Lower lobe of right lung (tissue), 2 donors: ENCODE measurements around the gene SERP2. TPM values are rescaled to one million over a fixed set of nuclear protein-coding genes. Genes with fewer than 3 reads are reported as not detected.

Experiments
- ATAC-seq, 2 donors: fragments of 200-7000 bp; cut with Tn5 transposase; one replicate each; pipeline ENCODE4 v1.9.1; 2020 to 2022; ENCODE audit warnings: mild to moderate bottlenecking in 2 of 2, moderate library complexity in 2 of 2
- DNase-seq: peaks from one replicate; pipeline ENCODE4 v3.0.0-alpha.2; 2020
- H3K27ac ChIP-seq: fragments of 200-600 bp; one replicate; pipeline ENCODE4 v1.8.0; 2022
- H3K27me3 ChIP-seq: fragments of 200-600 bp; one replicate; pipeline ENCODE4 v1.8.0; 2022; ENCODE audit warnings: low read depth
- H3K36me3 ChIP-seq: fragments of 200-600 bp; one replicate; pipeline ENCODE4 v1.8.0; 2022; ENCODE audit warnings: mild to moderate bottlenecking
- H3K4me1 ChIP-seq: fragments of 200-600 bp; one replicate; pipeline ENCODE4 v1.8.0; 2022
- H3K4me3 ChIP-seq: fragments of 200-600 bp; one replicate; pipeline ENCODE4 v1.8.0; 2022; ENCODE audit warnings: mild to moderate bottlenecking
- H3K9me3 ChIP-seq: fragments of 200-600 bp; one replicate; pipeline ENCODE4 v1.8.0; 2022
- CTCF ChIP-seq: fragments of 200-600 bp; IDR thresholded peaks from one replicate; pipeline ENCODE4 v1.8.0; 2022; ENCODE audit warnings: antibody characterized with exemption, mild to moderate bottlenecking
- intact Hi-C: fragments of 100-400 bp; cut with DNase I; formaldehyde crosslinking; loops from one replicate; pipeline ENCODE4 v1.11.0; 2022
- total RNA-seq: library from RNA; stranded (reverse); fragmentation: NEBNext Ultra II Directional; extraction: Animal tissue kit (Norgen Biotek cat#: 25700); gene quantifications from one replicate; pipeline ENCODE4 v1.2.1, GENCODE V29; 2021
- donor health status: DM: no; HTN: yes; CAD: no; lungs with severe emphysema.

The SERP2 gene
- total RNA-seq, 1 donor from 2014 or later: 3.7 TPM

GRCh38 chr13:44350775-44351504, 22.7 kb upstream of the SERP2 start:
- no peak for TF ChIP-seq CTCF
- DNase-seq (no peak), ATAC-seq (peak; percentile 92 to 93)
- Histone ChIP-seq H3K4me1 (no peaks in the 10 kb centered on the region), H3K9me3 (no peaks in the 10 kb centered on the region), H3K27me3 (no peaks in the 10 kb centered on the region), H3K27ac (peak overlapping the region; percentile 80), H3K36me3 (no peaks in the 10 kb centered on the region), H3K4me3 (no peak overlapping the region)
- intact Hi-C loops: no loop called here

GRCh38 chr13:44351505-44351854, 22.1 kb upstream of the SERP2 start:
- Histone ChIP-seq H3K4me1 (no peaks in the 10 kb centered on the region), H3K9me3 (no peaks in the 10 kb centered on the region), H3K36me3 (no peaks in the 10 kb centered on the region), H3K27ac (peak overlapping the region; percentile 80), H3K27me3 (no peaks in the 10 kb centered on the region), H3K4me3 (no peak overlapping the region)
- DNase-seq: no peak
- no peak for ATAC-seq
- no peak for TF ChIP-seq CTCF
- intact Hi-C loops: no loop called here

GRCh38 chr13:44352202-44352601, 21.4 kb upstream of the SERP2 start:
- no peak for DNase-seq
- intact Hi-C loops: no loop called here
- no peak for ATAC-seq
- Histone ChIP-seq H3K4me3 (no peak overlapping the region), H3K27ac (no peak overlapping the region), H3K36me3 (no peaks in the 10 kb centered on the region), H3K9me3 (no peaks in the 10 kb centered on the region), H3K4me1 (no peaks in the 10 kb centered on the region), H3K27me3 (no peaks in the 10 kb centered on the region)
- TF ChIP-seq CTCF: no peak

- no peaks in the 10 kb centered on the region for H3K36me3 ChIP-seq
- no peak for TF ChIP-seq CTCF
- DNase-seq: no peak
- no peaks in the 10 kb centered on the region for H3K4me1 ChIP-seq
- H3K4me3 ChIP-seq: no peak overlapping the region
- no peak for ATAC-seq
- no peak overlapping the region for H3K27ac ChIP-seq
- no peaks in the 10 kb centered on the region for H3K27me3 ChIP-seq
- H3K9me3 ChIP-seq: no peaks in the 10 kb centered on the region
- intact Hi-C loops: no loop called here
These were observed 21.0 kb upstream of the SERP2 start for GRCh38 chr13:44352671-44353070.

GRCh38 chr13:44354331-44354730, 19.3 kb upstream of the SERP2 start:
- H3K27ac ChIP-seq: no peak overlapping the region
- DNase-seq (no peak), ATAC-seq (no peak)
- TF ChIP-seq CTCF: no peak
- intact Hi-C loops: no loop called here
- no peaks in the 10 kb centered on the region for H3K9me3 ChIP-seq
- no peaks in the 10 kb centered on the region for H3K36me3 ChIP-seq
- no peaks in the 10 kb centered on the region for H3K4me1 ChIP-seq
- no peak overlapping the region for H3K4me3 ChIP-seq
- H3K27me3 ChIP-seq: no peaks in the 10 kb centered on the region
